Mucosa of descending colon (tissue), 3 donors: Measurements from ENCODE around the gene LCN12. TPM values are rescaled to one million over a fixed set of nuclear protein-coding genes. Genes with fewer than 3 reads are reported as not detected.

Source experiments
- ATAC-seq: fragments of 200-7000 bp; cut with Tn5 transposase; one replicate; pipeline ENCODE4 v1.9.1; 2020; ENCODE audit warnings: mild to moderate bottlenecking, moderate library complexity
- DNase-seq, 3 donors: peaks; one replicate each; pipeline ENCODE4 v3.0.0-alpha.2; 2020
- H3K36me3 ChIP-seq: fragments of 200-600 bp; one replicate; pipeline ENCODE4 v1.8.0; 2021; ENCODE audit warnings: low read depth, mild to moderate bottlenecking
- H3K4me1 ChIP-seq: fragments of 200-600 bp; one replicate; pipeline ENCODE4 v1.8.0; 2021; ENCODE audit warnings: low read depth, mild to moderate bottlenecking
- H3K4me3 ChIP-seq: fragments of 200-600 bp; one replicate; pipeline ENCODE4 v1.8.0; 2021; ENCODE audit warnings: mild to moderate bottlenecking
- H3K9me3 ChIP-seq: fragments of 200-600 bp; one replicate; pipeline ENCODE4 v1.8.0; 2021; ENCODE audit warnings: mild to moderate bottlenecking
- intact Hi-C, 2 donors: fragments of 100-400 bp; cut with DNase I in 1 of 2; cut with micrococcal nuclease in 1 of 2; formaldehyde crosslinking; loops; one replicate each; pipeline versions ENCODE4 v1.11.0 to v1.11.1; 2022; cut with DNase I, micrococcal nuclease
- total RNA-seq, 3 donors: library from RNA; stranded (reverse); fragmentation: NEBNext Ultra II Directional in 2 of 3; extraction: Animal tissue kit (Norgen Biotek cat#: 25700) in 2 of 3; gene quantifications; one replicate each; pipeline versions ENCODE4 v1.2.1 to v1.2.4, GENCODE V29; 2021 to 2023
- TF ChIP-seq, protein P1 (sequence below): fragments of 200-600 bp; IDR thresholded peaks from one replicate; pipeline ENCODE4 v1.8.0; 2022; ENCODE audit warnings: antibody characterized with exemption, mild to moderate bottlenecking
- donor health status: DM: no; HTN: no; CAD: no; lungs with moderate emphysema.
- donor health status: DM: no; HTN: no; CAD: no.
- donor health status: DM: no; HTN: yes; CAD: no.

The LCN12 gene
- total RNA-seq, 3 donors from 2014 or later: 6.8 to 10.7 (median 7.6) TPM

DNA sequence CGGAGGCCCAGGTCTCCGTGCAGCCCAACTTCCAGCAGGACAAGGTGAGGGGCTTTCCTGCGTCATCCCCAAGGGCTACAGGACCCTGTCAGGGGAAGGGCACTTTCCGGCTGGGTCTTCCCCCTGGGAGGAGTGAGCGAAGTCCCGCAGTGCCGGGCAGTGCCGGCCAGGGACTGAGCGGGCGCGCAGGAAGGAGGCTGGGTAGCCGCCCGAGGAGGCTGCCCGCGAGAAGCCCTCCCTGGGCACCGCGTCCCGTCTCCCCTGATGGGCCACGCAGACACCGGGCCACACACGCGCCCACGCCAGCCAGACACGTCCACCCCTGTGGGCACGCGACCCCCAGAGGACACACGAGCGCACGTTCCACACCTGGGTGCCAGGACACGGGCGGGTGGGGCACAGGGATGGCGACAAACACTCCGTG lies 25.6 kb downstream of the LCN12 start:
- intact Hi-C loops: no loop called here
- ATAC-seq: peak; percentile 12
- DNase-seq: peak in 1 of 3 donors; percentile 53
- no peak overlapping the region for H3K4me3 ChIP-seq
- no peaks in the 10 kb centered on the region for H3K9me3 ChIP-seq
- H3K4me1 ChIP-seq: peaks cover 2% of the 10 kb centered on the region
- TF ChIP-seq, protein P1, sequence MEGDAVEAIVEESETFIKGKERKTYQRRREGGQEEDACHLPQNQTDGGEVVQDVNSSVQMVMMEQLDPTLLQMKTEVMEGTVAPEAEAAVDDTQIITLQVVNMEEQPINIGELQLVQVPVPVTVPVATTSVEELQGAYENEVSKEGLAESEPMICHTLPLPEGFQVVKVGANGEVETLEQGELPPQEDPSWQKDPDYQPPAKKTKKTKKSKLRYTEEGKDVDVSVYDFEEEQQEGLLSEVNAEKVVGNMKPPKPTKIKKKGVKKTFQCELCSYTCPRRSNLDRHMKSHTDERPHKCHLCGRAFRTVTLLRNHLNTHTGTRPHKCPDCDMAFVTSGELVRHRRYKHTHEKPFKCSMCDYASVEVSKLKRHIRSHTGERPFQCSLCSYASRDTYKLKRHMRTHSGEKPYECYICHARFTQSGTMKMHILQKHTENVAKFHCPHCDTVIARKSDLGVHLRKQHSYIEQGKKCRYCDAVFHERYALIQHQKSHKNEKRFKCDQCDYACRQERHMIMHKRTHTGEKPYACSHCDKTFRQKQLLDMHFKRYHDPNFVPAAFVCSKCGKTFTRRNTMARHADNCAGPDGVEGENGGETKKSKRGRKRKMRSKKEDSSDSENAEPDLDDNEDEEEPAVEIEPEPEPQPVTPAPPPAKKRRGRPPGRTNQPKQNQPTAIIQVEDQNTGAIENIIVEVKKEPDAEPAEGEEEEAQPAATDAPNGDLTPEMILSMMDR: no peak
- H3K36me3 ChIP-seq: no peaks in the 10 kb centered on the region

DNA sequence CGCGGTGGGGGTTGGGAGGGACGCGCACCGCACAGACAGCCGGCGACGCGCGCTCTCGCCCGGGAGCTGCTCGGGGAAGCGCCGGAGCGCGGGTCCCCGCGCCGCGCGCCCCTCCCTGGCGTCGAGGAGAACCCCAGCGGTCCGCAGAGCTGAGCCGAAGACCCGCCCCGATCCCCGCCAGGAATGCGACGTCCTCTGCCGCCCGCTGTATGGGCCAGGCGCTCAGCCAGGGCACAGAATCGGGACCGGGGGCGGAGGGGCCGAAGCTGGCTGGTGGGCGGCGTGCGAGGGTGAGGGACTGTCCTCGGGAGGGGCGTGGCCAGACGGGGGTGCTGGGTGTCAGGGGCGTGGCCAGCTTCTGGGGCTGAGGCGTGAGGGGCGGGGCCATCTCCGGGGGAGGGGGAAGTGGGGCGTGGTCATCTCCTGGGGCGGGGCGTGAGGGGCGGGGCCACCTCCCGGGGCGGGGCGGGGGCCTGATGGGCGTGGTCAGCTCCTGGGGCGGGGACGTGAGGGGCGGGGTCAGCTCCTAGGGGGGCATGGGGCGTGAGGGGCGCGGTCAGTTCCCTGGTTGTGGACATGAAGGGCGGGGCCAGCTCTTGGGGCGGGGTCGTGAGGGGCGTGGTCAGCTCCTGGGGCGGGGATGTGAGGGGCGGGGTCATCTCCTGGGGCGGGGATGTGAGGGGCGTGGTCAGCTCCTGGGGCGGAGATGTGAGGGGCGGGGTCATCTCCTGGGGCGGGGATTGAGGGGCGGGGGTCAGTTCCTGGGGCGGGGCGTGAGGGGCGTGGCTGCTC lies 26.2 kb downstream of the LCN12 start:
- intact Hi-C loops: no loop called here
- TF ChIP-seq, protein P1: no peak
- H3K4me3 ChIP-seq: no peak overlapping the region
- H3K36me3 ChIP-seq: no peaks in the 10 kb centered on the region
- peak; percentile 66 to 80 (median 77) for DNase-seq
- ATAC-seq: peak; percentile 75
- peaks cover 2% of the 10 kb centered on the region for H3K4me1 ChIP-seq
- H3K9me3 ChIP-seq: no peaks in the 10 kb centered on the region

DNA sequence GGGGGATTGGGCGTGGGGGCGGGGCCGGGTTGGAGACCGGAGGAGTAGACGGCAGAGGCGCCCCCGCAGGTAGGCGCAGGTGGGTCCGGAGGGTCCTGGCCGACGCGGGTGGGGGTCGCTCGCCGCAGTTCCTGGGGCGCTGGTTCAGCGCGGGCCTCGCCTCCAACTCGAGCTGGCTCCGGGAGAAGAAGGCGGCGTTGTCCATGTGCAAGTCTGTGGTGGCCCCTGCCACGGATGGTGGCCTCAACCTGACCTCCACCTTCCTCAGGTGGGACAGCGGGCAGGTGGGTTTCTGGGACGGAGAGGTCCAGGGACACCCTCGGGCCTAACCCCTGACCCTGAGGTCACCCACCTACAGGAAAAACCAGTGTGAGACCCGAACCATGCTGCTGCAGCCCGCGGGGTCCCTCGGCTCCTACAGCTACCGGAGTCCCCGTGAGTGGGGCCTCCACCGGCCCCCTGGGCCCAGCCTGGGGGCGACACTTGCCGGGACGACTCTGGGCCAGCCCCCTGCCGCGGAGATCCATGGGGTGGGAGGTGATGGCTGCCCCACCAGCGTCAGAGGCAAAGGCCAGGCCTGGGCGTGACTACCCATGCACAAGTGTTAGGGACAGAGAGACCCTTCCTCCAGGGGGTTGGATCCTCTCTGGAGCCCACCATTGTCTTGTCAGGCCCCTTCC lies 26.9 kb downstream of the LCN12 start:
- H3K4me3 ChIP-seq: no peak overlapping the region
- no peak for DNase-seq
- TF ChIP-seq, protein P1: no peak
- H3K4me1 ChIP-seq: peaks cover 2% of the 10 kb centered on the region
- ATAC-seq: no peak
- no peaks in the 10 kb centered on the region for H3K9me3 ChIP-seq
- no peaks in the 10 kb centered on the region for H3K36me3 ChIP-seq
- intact Hi-C loops: no loop called here

DNA sequence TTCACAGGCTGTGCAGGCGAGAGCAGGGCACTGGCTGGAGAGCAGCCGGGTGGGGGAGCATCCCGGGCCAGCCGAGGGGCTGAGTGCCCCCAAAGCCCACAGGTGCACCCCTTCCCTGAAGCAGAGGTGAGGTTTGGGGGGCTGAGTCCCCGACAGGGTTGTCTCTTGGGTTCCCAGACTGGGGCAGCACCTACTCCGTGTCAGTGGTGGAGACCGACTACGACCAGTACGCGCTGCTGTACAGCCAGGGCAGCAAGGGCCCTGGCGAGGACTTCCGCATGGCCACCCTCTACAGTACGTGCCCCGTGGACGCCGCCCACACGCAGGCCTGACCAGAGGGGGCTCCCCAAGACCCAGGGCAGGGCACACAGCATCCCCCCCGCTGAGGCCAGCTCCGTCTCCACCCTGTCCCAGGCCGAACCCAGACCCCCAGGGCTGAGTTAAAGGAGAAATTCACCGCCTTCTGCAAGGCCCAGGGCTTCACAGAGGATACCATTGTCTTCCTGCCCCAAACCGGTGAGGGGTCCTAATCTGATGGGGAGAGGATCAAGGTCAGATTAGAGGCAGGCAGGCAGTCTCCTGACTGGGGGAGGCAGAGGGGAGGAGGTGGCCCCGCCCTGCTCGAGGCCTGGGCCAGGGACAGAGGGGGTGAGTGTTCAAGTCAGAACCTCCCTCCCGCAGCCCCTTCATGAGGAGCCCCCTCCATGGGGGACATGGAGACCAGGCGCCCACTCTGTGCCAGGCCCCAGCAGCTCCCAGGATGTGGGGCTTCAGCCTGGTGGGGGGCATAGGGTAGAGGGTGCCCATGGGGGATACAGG lies 27.9 kb downstream of the LCN12 start:
- H3K9me3 ChIP-seq: no peaks in the 10 kb centered on the region
- H3K4me1 ChIP-seq: peaks cover 2% of the 10 kb centered on the region
- no peak overlapping the region for H3K4me3 ChIP-seq
- ATAC-seq: no peak
- intact Hi-C loops: no loop called here
- H3K36me3 ChIP-seq: no peaks in the 10 kb centered on the region
- DNase-seq: no peak
- TF ChIP-seq, protein P1: no peak

DNA sequence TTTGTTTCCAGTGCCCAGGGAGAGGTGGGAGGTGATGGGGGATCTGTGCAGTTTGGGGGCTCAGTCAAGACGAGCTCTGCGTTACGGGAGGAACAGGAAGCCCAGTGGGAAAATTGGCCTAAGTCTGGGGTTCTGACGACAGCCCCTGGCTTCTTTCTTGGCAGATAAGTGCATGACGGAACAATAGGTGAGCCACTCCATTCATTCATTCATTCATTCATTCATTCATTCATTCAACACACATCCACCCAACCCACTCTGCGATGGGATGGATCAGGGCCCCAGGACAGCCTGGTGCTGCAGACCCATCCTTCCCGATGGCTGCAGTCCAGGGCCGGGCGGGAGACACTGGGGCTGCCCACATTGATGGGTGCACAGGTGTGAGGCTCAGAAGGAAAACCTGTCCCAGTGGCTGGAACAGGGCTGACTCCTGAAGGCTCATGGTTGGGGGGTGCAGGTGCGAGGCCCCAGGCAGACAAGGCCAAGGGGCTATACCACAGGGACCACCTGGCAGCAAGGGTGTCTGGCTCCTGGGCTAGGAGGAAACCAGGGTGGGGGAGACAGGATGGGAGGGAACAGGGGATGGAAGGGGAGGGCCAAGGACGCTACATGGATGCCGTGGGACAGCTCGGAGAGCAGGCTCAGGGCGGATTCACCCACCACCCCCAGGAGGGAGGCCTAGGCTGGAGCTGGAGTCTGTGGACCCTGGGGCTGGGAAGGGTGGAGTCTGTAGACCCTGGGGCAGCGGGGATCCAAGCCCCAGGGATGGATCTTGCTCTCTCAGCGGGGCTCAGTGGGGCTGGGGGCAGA lies 28.8 kb downstream of the LCN12 start:
- Histone ChIP-seq H3K4me1 (peaks cover 2% of the 10 kb centered on the region), H3K36me3 (no peaks in the 10 kb centered on the region), H3K4me3 (no peak overlapping the region), H3K9me3 (no peaks in the 10 kb centered on the region)
- DNase-seq (no peak), ATAC-seq (no peak)
- intact Hi-C loops: no loop called here
- TF ChIP-seq, protein P1: no peak
